H1 (cell line): ENCODE results near the gene KLF13. TPM values are rescaled to one million over a fixed set of nuclear protein-coding genes. Genes with fewer than 3 reads are reported as not detected.

ENCODE experiments used
- CTCF ChIA-PET: fragments of 300-600 bp; sonication (Branson Sonifier 250); formaldehyde crosslinking; loops from one replicate; lab custom pipeline; 2021; ENCODE audit not compliant: partially characterized antibody; lab: Charles Lee
- POLR2A ChIA-PET: fragments of 300-600 bp; sonication (Branson Sonifier 250); formaldehyde crosslinking; loops from one replicate; lab custom pipeline; 2021; ENCODE audit warnings: inconsistent platforms; ENCODE audit not compliant: partially characterized antibody; lab: Charles Lee
- DNase-seq, 2 experiments: peaks; one replicate each; pipeline versions ENCODE4 v3.0.0 to v3.0.0-alpha.2; 2010 to 2022; ENCODE audit warnings: low spot score in 2 of 2, low read depth in 1 of 2, mixed read lengths in 1 of 2
- FAIRE-seq: peaks from 2 replicates; lab custom pipeline; 2011; peaks lifted over from hg19 to GRCh38; lab: Jason Lieb, UNC
- H2AFZ ChIP-seq: 2 replicates; pipeline ENCODE4 v1.8.1; 2012; ENCODE audit warnings: low read length, inconsistent platforms
- H2AK5ac ChIP-seq: 2 replicates; pipeline ENCODE4 v1.6.1; 2013; ENCODE audit warnings: low read depth, low read length
- H2BK120ac ChIP-seq: replicated peaks from 2 replicates; pipeline ENCODE3; 2013; ENCODE audit warnings: low read depth, low read length, inconsistent platforms
- H2BK12ac ChIP-seq: 2 replicates; pipeline ENCODE4 v1.6.1; 2013; ENCODE audit warnings: low read depth, low read length
- H2BK15ac ChIP-seq: 2 replicates; pipeline ENCODE4 v1.6.1; 2013; ENCODE audit warnings: low read length
- H2BK20ac ChIP-seq: 2 replicates; pipeline ENCODE4 v1.6.1; 2013; ENCODE audit warnings: low read length
- H2BK5ac ChIP-seq: 2 replicates; pipeline ENCODE4 v1.6.1; 2013; ENCODE audit warnings: low read depth, low read length
- H3K14ac ChIP-seq: 2 replicates; pipeline ENCODE4 v1.6.1; 2013; ENCODE audit warnings: inconsistent platforms; ENCODE audit not compliant: insufficient read length
- H3K18ac ChIP-seq: 2 replicates; pipeline ENCODE4 v1.6.1; 2013; ENCODE audit warnings: low read length; ENCODE audit errors: extremely low read depth
- H3K23ac ChIP-seq: 2 replicates; pipeline ENCODE4 v1.6.1; 2013; ENCODE audit warnings: inconsistent platforms; ENCODE audit not compliant: insufficient read length
- H3K23me2 ChIP-seq: 2 replicates; pipeline ENCODE4 v1.6.1; 2013; ENCODE audit warnings: low read depth, low read length
- H3K27ac ChIP-seq: 2 replicates; pipeline ENCODE4 v1.6.1; 2011; ENCODE audit warnings: low read depth, low read length, inconsistent platforms
- H3K27me3 ChIP-seq, 4 experiments: replicated peaks in 1 of 4; 1 replicate in 1 of 4; 2 replicates in 3 of 4; pipeline versions ENCODE4 v1.6.1 to v1.8.1; 2011 to 2013; ENCODE audit warnings: low read length in 3 of 4, mild to moderate bottlenecking in 3 of 4, inconsistent platforms in 2 of 4, mixed read lengths in 2 of 4, moderate library complexity in 1 of 4; ENCODE audit not compliant: control insufficient read depth in 3 of 4, insufficient read depth in 3 of 4; ENCODE audit errors: extremely low read depth in 1 of 4
- H3K36me3 ChIP-seq, 4 experiments: 2 replicates each; pipeline versions ENCODE4 v1.6.1 to v1.8.1; 2011 to 2013; ENCODE audit warnings: mild to moderate bottlenecking in 4 of 4, low read length in 3 of 4, moderate library complexity in 2 of 4, control low read depth in 1 of 4, inconsistent platforms in 1 of 4; ENCODE audit not compliant: insufficient read depth in 4 of 4, control insufficient read depth in 2 of 4
- H3K4ac ChIP-seq: replicated peaks from 2 replicates; pipeline ENCODE3; 2013; ENCODE audit warnings: low read length, low read depth, mixed read lengths, inconsistent platforms; ENCODE audit not compliant: insufficient read length
- H3K4me1 ChIP-seq, 4 experiments: replicated peaks in 1 of 4; 1 replicate in 1 of 4; 2 replicates in 3 of 4; pipeline versions ENCODE4 v1.6.1 to v1.8.1; 2011 to 2013; ENCODE audit warnings: low read length in 3 of 4, inconsistent platforms in 2 of 4, mixed read lengths in 1 of 4; ENCODE audit not compliant: insufficient read depth in 4 of 4, control insufficient read depth in 3 of 4
- H3K4me2 ChIP-seq, 2 experiments: 2 replicates each; pipeline versions ENCODE4 v1.6.1 to v1.8.1; 2011 to 2013; ENCODE audit warnings: low read depth in 2 of 2, low read length in 2 of 2, control low read depth in 1 of 2, inconsistent platforms in 1 of 2, mild to moderate bottlenecking in 1 of 2; ENCODE audit not compliant: insufficient read depth in 1 of 2
- H3K4me3 ChIP-seq, 4 experiments: fragments of 200-600, 300-600 bp in 1 of 4; sonication (generic), shearing (Covaris generic), sonication (Bioruptor Twin) in 1 of 4; 2 replicates each; pipeline versions ENCODE4 v1.5.1 to v1.8.1; 2011 to 2016; ENCODE audit warnings: low read length in 4 of 4, low read depth in 3 of 4, control low read depth in 2 of 4, inconsistent platforms in 2 of 4, mild to moderate bottlenecking in 2 of 4, mixed read lengths in 1 of 4, moderate library complexity in 1 of 4; ENCODE audit not compliant: insufficient read depth in 2 of 4; ENCODE audit errors: extremely low read depth in 1 of 4
- H3K56ac ChIP-seq: replicated peaks from 2 replicates; pipeline ENCODE3; 2013; ENCODE audit warnings: low read depth, mild to moderate bottlenecking, mixed read lengths, low read length, inconsistent platforms; ENCODE audit not compliant: insufficient read length
- H3K79me1 ChIP-seq: 2 replicates; pipeline ENCODE4 v1.6.1; 2013; ENCODE audit warnings: low read depth, low read length, control low read depth
- H3K79me2 ChIP-seq, 2 experiments: 2 replicates each; pipeline versions ENCODE4 v1.6.1 to v1.8.1; 2012 to 2013; ENCODE audit warnings: low read length in 2 of 2, mild to moderate bottlenecking in 2 of 2, inconsistent platforms in 1 of 2; ENCODE audit not compliant: insufficient read depth in 2 of 2, control insufficient read depth in 1 of 2
- H3K9ac ChIP-seq, 4 experiments: replicated peaks in 1 of 4; 1 replicate in 1 of 4; 2 replicates in 3 of 4; pipeline versions ENCODE4 v1.6.1 to v1.8.1; 2011 to 2013; ENCODE audit warnings: low read depth in 3 of 4, low read length in 3 of 4, control low read depth in 2 of 4, mild to moderate bottlenecking in 2 of 4, moderate library complexity in 2 of 4, inconsistent platforms in 1 of 4; ENCODE audit errors: extremely low read depth in 1 of 4
- H3K9me3 ChIP-seq, 2 experiments: 2 replicates each; pipeline versions ENCODE4 v1.6.1 to v1.8.1; 2012 to 2013; ENCODE audit warnings: mild to moderate bottlenecking in 2 of 2, moderate library complexity in 2 of 2, control low read depth in 1 of 2, inconsistent platforms in 1 of 2, low read depth in 1 of 2, low read length in 1 of 2, mixed read lengths in 1 of 2; ENCODE audit not compliant: insufficient read depth in 2 of 2
- H4K20me1 ChIP-seq, 2 experiments: replicated peaks in 1 of 2; 2 replicates each; pipeline versions ENCODE3 to v1.8.1; 2011 to 2013; ENCODE audit warnings: inconsistent platforms in 2 of 2, low read length in 2 of 2, mild to moderate bottlenecking in 1 of 2; ENCODE audit not compliant: insufficient read depth in 2 of 2, control insufficient read depth in 1 of 2
- H4K5ac ChIP-seq: 2 replicates; pipeline ENCODE4 v1.6.1; 2013; ENCODE audit warnings: low read length, low read depth, mixed read lengths, inconsistent platforms; ENCODE audit not compliant: insufficient read length
- H4K8ac ChIP-seq: 2 replicates; pipeline ENCODE4 v1.8.0; 2013; ENCODE audit warnings: mild to moderate bottlenecking, moderate library complexity, low read length, inconsistent platforms; ENCODE audit not compliant: insufficient read depth; ENCODE audit errors: extremely low read depth
- H4K91ac ChIP-seq: replicated peaks from 2 replicates; pipeline ENCODE3; 2013; ENCODE audit warnings: low read length, mixed read lengths, inconsistent platforms; ENCODE audit not compliant: insufficient read length
- BACH1 ChIP-seq: IDR thresholded peaks from 2 replicates; pipeline ENCODE4 v1.6.1; 2012; ENCODE audit warnings: low read length, improper control_type of control experiment
- CBX8 ChIP-seq: fragments of 300-800, 300-1000 bp; sonication (generic); IDR thresholded peaks from 2 replicates; pipeline ENCODE4 v1.7.1; 2016; ENCODE audit warnings: low read depth, low read length, borderline replicate concordance
- CREB1 ChIP-seq: IDR thresholded peaks from 2 replicates; pipeline ENCODE4 v1.6.1; 2012; ENCODE audit warnings: inconsistent platforms
- E2F6 ChIP-seq: IDR thresholded peaks from 2 replicates; pipeline ENCODE4 v1.6.1; 2012; ENCODE audit warnings: inconsistent platforms
- KDM1A ChIP-seq: fragments of 200-600, 300-600 bp; sonication (generic); IDR thresholded peaks from 2 replicates; pipeline ENCODE4 v1.7.1; 2016; ENCODE audit warnings: mild to moderate bottlenecking, low read length, borderline replicate concordance
- SAP30 ChIP-seq: fragments of 300-600 bp; sonication (generic); IDR thresholded peaks from 2 replicates; pipeline ENCODE4 v1.7.1; 2012; ENCODE audit warnings: low read length, moderate library complexity, mild to moderate bottlenecking, inconsistent platforms; ENCODE audit not compliant: insufficient read depth, insufficient replicate concordance
- SIN3A ChIP-seq, 2 experiments: IDR thresholded peaks in 1 of 2; conservative IDR thresholded peaks in 1 of 2; 2 replicates each; pipeline ENCODE4 v1.6.1; 2011 to 2012; ENCODE audit warnings: low read length in 2 of 2, improper control_type of control experiment in 1 of 2, low read depth in 1 of 2, mild to moderate bottlenecking in 1 of 2
- SP1 ChIP-seq: IDR thresholded peaks from 2 replicates; pipeline ENCODE4 v1.6.1; 2011; ENCODE audit warnings: low read depth, low read length
- SP2 ChIP-seq: IDR thresholded peaks from 2 replicates; pipeline ENCODE4 v1.6.1; 2012; ENCODE audit warnings: mild to moderate bottlenecking, low read length, inconsistent platforms
- SUZ12 ChIP-seq: fragments of 200-600 bp; sonication (generic); IDR thresholded peaks from 2 replicates; pipeline ENCODE4 v1.6.1; 2012; ENCODE audit warnings: mild to moderate bottlenecking, inconsistent platforms, low read length, moderate library complexity, mixed read lengths
- TAF7 ChIP-seq: optimal IDR thresholded peaks from 2 replicates; pipeline ENCODE3; 2011; ENCODE audit warnings: low read depth, mild to moderate bottlenecking, inconsistent platforms, low read length, moderate library complexity, borderline replicate concordance
- TEAD4 ChIP-seq: IDR thresholded peaks from 2 replicates; pipeline ENCODE4 v1.6.1; 2012; ENCODE audit warnings: low read depth, low read length, inconsistent platforms, mixed read lengths
- YY1 ChIP-seq: IDR thresholded peaks from 2 replicates; pipeline ENCODE4 v1.6.1; 2011; ENCODE audit warnings: low read depth, mild to moderate bottlenecking, low read length
- WGBS, 2 experiments: shearing (Covaris generic) in 1 of 2; methylation state at CpG; one replicate each; pipeline versions ENCODE4 v1.1.6 to v1.1.7; 2013 to 2015; ENCODE audit warnings: low lambda C conversion rate in 2 of 2, mixed read lengths in 2 of 2, inconsistent platforms in 1 of 2, low coverage in 1 of 2, missing lambda C conversion rate in 1 of 2; ENCODE audit not compliant: insufficient replicate concordance in 2 of 2, insufficient coverage in 1 of 2, insufficient read length in 1 of 2; ENCODE audit errors: extremely low coverage in 1 of 2, missing lambda C conversion rate in 1 of 2; 5-methylcytosine and 5-hydroxymethylcytosine counted together
- polyA plus RNA-seq, 7 experiments: library from polyadenylated mRNA; depleted of rRNA in 3 of 7; stranded (reverse) in 5 of 7; unstranded in 2 of 7; fragments of >200 nt in 5 of 7; fragments of 200-250 nt in 2 of 7; gene quantifications; 1 replicate in 5 of 7; 2 replicates in 1 of 7; 4 replicates in 1 of 7; pipeline versions ENCODE4 v1.2.1 to v1.2.3, GENCODE V29; 2011 to 2013; ENCODE audit warnings: missing spikeins in 2 of 7, mixed read lengths in 2 of 7
- total RNA-seq: library from RNA; stranded (reverse); fragmentation: NEBNext Ultra II Directional; extraction: Animal tissue kit (Norgen Biotek cat#: 25700); gene quantifications from 2 replicates; pipeline ENCODE4 v1.2.1, GENCODE V29; 2021

The KLF13 gene
- total and polyA plus RNA-seq, 2 of the 8 experiments (the other 6 are each of a cell fraction or from before 2014, with no cell fraction given) = 18.3 to 33.4 TPM

GRCh38 chr15:31400222-31400927 is 73.7 kb downstream of the KLF13 start:
- Histone ChIP-seq H4K8ac (no peak overlapping the region), H3K4ac (no peak overlapping the region)
- FAIRE-seq = no peak
- no peak for TF ChIP-seq SIN3A (conservative IDR thresholded peaks at IDR 0.05 in 1 of 2, IDR thresholded peaks at IDR 0.05 in 1 of 2; ENCODE audit: low read depth in 1 of 2, low read length in 2 of 2)
- TF ChIP-seq YY1 = no peak
- TF ChIP-seq BACH1 = no peak
- no peak for TF ChIP-seq CREB1
- no peak for TF ChIP-seq KDM1A
- no peak for TF ChIP-seq SP1
- TF ChIP-seq CBX8 = no peak
- no peak for TF ChIP-seq SP2
- TF ChIP-seq E2F6 = no peak
- TF ChIP-seq SUZ12 = no peak
- no peak for TF ChIP-seq TEAD4
- TF ChIP-seq TAF7 = no peak
- TF ChIP-seq SAP30 = no peak

More at GRCh38 chr15:31400222-31400927, 73.7 kb downstream of the KLF13 start:
- no peak overlapping the region for H2BK120ac ChIP-seq
- WGBS, 2 experiments = 95% methylated on average over 13 of the region's 13 CpGs; no CpG with 5 or more reads in 1 of the 2 experiments
- no peak overlapping the region for H3K4me2 ChIP-seq
- no peak overlapping the region for H3K4me3 ChIP-seq
- H3K79me2 ChIP-seq = no peaks in the 10 kb centered on the region
- H4K20me1 ChIP-seq = no peaks in the 10 kb centered on the region
- no peaks in the 10 kb centered on the region for H3K36me3 ChIP-seq
- H3K9me3 ChIP-seq = no peaks in the 10 kb centered on the region; a peak in 1 of 4 replicates
- H2AFZ ChIP-seq = no peak overlapping the region
- H4K91ac ChIP-seq = no peak overlapping the region
- peaks cover 0 to 19% (median 9%) of the 10 kb centered on the region in 4 experiments; a peak in 4 of 7 replicates for H3K4me1 ChIP-seq
- DNase-seq = no peak
- no peak overlapping the region for H2BK20ac ChIP-seq
- POLR2A ChIA-PET = no interaction called here
- H3K23me2 ChIP-seq = no peaks in the 10 kb centered on the region
- no peak overlapping the region for H2BK5ac ChIP-seq
- no peak overlapping the region for H3K27ac ChIP-seq
- no peak overlapping the region for H3K9ac ChIP-seq
- no peak overlapping the region for H3K23ac ChIP-seq
- CTCF ChIA-PET = interaction anchor here (0.7 to 1.9 kb wide), 4 partner anchors 34 to 90 kb away, joined by 3 to 4 read pairs (median 3); no protein-coding TSS in a partner anchor
- H4K5ac ChIP-seq = no peak overlapping the region
- no peaks in the 10 kb centered on the region; a peak in 2 of 7 replicates for H3K27me3 ChIP-seq
- H2BK15ac ChIP-seq = no peak overlapping the region; the same call in 1 of the 2 replicates
- H3K56ac ChIP-seq = no peak overlapping the region
- H2AK5ac ChIP-seq = no peak overlapping the region
- no peak overlapping the region for H2BK12ac ChIP-seq
- no peak overlapping the region for H3K18ac ChIP-seq
- H3K79me1 ChIP-seq = no peaks in the 10 kb centered on the region
- H3K14ac ChIP-seq = no peak overlapping the region
